ENCODE data around the gene GLRA3. TPM values are rescaled to one million over a fixed set of nuclear protein-coding genes. Genes with fewer than 3 reads are reported as not detected.

Gene GLRA3
- total RNA-seq, 1 donor, result not detected

DNA sequence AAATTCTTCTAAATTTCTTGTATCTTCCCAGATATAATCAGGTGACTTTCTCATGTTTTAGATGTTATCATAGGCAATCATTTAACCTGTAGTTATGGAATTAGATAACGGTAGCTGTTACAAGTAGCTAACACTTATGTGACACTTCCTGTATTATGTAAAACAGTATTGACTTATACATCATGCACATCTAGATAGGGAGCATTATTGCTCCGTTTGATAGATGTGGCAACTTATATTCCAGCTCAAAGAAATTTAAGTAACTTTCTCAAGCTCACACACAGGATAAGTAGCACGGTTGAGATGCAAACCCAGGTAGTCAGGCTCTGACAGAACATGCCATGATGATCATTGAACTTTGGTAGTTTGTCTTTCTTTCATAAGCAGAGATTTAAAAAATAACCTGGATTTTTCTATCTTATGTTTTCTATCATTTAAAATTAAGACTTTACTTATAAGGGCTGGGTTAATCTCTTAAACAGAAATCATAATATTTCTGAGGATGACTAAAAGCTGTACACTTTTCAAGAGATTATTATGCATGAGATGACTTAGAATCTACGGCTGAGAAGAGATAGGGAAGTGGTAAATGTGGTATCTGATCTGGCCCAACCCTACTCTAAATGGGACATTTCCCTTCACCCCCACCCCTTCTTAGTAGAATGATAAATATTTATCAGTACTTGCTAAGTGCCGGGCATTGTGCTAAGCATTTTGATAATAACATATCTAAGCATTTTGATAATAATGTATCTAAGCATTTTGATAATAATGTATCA is 237.6 kb downstream of the GLRA3 start:
- no peak overlapping the region for H3K4me2 ChIP-seq (ENCODE audit: insufficient read depth, low read length)
- TF ChIP-seq, protein P1, sequence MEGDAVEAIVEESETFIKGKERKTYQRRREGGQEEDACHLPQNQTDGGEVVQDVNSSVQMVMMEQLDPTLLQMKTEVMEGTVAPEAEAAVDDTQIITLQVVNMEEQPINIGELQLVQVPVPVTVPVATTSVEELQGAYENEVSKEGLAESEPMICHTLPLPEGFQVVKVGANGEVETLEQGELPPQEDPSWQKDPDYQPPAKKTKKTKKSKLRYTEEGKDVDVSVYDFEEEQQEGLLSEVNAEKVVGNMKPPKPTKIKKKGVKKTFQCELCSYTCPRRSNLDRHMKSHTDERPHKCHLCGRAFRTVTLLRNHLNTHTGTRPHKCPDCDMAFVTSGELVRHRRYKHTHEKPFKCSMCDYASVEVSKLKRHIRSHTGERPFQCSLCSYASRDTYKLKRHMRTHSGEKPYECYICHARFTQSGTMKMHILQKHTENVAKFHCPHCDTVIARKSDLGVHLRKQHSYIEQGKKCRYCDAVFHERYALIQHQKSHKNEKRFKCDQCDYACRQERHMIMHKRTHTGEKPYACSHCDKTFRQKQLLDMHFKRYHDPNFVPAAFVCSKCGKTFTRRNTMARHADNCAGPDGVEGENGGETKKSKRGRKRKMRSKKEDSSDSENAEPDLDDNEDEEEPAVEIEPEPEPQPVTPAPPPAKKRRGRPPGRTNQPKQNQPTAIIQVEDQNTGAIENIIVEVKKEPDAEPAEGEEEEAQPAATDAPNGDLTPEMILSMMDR (IDR thresholded peaks at IDR 0.05; ENCODE audit: extremely low read depth, low read depth, low read length), result no peak

GRCh38 chr4:174590336-174590735 is 238.7 kb downstream of the GLRA3 start:
- no peak for DNase-seq (ENCODE audit: insufficient read length, low spot score, missing footprints)
- no peak overlapping the region for H3K4me2 ChIP-seq (ENCODE audit: insufficient read depth, low read length)
- H3K27me3 ChIP-seq (ENCODE audit: insufficient read depth, low read length), result no peaks in the 10 kb centered on the region
- H3K36me3 ChIP-seq (ENCODE audit: insufficient read depth, low read length), result no peaks in the 10 kb centered on the region
- TF ChIP-seq, protein P1 (IDR thresholded peaks at IDR 0.05; ENCODE audit: extremely low read depth, low read depth, low read length), result no peak
- no peaks in the 10 kb centered on the region for H3K4me1 ChIP-seq (ENCODE audit: insufficient read depth, low read length)
- H2AFZ ChIP-seq (ENCODE audit: low read length), result no peak overlapping the region
- no peaks in the 10 kb centered on the region for H3K79me2 ChIP-seq (ENCODE audit: insufficient read depth, low read length)
- no peak overlapping the region for H3K4me3 ChIP-seq (ENCODE audit: insufficient read depth, low read length)
- H3K27ac ChIP-seq (ENCODE audit: low read depth, low read length), result no peak overlapping the region
- H3K9me3 ChIP-seq (ENCODE audit: low read depth, low read length), result no peaks in the 10 kb centered on the region
- H4K20me1 ChIP-seq (ENCODE audit: insufficient read depth, low read length), result no peaks in the 10 kb centered on the region

More for the DNA sequence above, 237.6 kb downstream of the GLRA3 start:
- no peaks in the 10 kb centered on the region for H4K20me1 ChIP-seq (ENCODE audit: insufficient read depth, low read length)
- H3K9me3 ChIP-seq (ENCODE audit: low read depth, low read length), result no peaks in the 10 kb centered on the region
- no peak overlapping the region for H3K4me3 ChIP-seq (ENCODE audit: insufficient read depth, low read length)
- no peak overlapping the region for H2AFZ ChIP-seq (ENCODE audit: low read length)
- H3K4me1 ChIP-seq (ENCODE audit: insufficient read depth, low read length), result no peaks in the 10 kb centered on the region
- no peaks in the 10 kb centered on the region for H3K27me3 ChIP-seq (ENCODE audit: insufficient read depth, low read length)
- H3K27ac ChIP-seq (ENCODE audit: low read depth, low read length), result no peak overlapping the region
- H3K36me3 ChIP-seq (ENCODE audit: insufficient read depth, low read length), result no peaks in the 10 kb centered on the region
- peak; percentile 41 for DNase-seq (ENCODE audit: insufficient read length, low spot score, missing footprints)
- no peaks in the 10 kb centered on the region for H3K79me2 ChIP-seq (ENCODE audit: insufficient read depth, low read length)

Other genes with a start within 250 kb of the GLRA3 start
- not detected in 2 replicates for gene ADAM29, start 89.1 kb upstream of the GLRA3 start, total RNA-seq